ENCODE results near the gene FAM53C. TPM values are rescaled to one million over a fixed set of nuclear protein-coding genes. Genes with fewer than 3 reads are reported as not detected.

FAM53C gene
- total and polyA plus RNA-seq, 2 experiments from 2014 or later: 21.0 to 45.0 TPM

DNA sequence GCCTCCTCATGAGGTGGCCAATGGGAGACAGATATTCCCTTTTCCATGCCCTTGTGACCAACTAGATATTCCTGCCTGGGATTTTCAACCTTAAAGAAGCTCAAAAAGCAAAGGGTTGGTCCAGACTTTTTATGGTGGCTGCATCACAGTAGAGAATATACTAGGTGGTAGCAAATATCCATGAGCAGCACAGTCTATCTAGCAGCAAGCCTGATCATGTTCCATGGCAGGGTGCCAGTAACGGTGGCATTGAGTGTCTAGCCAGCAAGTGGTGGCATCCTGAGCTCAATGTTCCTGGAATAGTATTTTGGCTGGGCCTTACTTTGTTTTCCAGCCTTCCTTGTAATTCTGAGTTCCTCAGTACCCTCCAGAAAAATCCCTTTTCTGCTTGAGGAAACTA, 32.3 kb upstream of the FAM53C start (continued):
- TF ChIP-seq, protein P1, sequence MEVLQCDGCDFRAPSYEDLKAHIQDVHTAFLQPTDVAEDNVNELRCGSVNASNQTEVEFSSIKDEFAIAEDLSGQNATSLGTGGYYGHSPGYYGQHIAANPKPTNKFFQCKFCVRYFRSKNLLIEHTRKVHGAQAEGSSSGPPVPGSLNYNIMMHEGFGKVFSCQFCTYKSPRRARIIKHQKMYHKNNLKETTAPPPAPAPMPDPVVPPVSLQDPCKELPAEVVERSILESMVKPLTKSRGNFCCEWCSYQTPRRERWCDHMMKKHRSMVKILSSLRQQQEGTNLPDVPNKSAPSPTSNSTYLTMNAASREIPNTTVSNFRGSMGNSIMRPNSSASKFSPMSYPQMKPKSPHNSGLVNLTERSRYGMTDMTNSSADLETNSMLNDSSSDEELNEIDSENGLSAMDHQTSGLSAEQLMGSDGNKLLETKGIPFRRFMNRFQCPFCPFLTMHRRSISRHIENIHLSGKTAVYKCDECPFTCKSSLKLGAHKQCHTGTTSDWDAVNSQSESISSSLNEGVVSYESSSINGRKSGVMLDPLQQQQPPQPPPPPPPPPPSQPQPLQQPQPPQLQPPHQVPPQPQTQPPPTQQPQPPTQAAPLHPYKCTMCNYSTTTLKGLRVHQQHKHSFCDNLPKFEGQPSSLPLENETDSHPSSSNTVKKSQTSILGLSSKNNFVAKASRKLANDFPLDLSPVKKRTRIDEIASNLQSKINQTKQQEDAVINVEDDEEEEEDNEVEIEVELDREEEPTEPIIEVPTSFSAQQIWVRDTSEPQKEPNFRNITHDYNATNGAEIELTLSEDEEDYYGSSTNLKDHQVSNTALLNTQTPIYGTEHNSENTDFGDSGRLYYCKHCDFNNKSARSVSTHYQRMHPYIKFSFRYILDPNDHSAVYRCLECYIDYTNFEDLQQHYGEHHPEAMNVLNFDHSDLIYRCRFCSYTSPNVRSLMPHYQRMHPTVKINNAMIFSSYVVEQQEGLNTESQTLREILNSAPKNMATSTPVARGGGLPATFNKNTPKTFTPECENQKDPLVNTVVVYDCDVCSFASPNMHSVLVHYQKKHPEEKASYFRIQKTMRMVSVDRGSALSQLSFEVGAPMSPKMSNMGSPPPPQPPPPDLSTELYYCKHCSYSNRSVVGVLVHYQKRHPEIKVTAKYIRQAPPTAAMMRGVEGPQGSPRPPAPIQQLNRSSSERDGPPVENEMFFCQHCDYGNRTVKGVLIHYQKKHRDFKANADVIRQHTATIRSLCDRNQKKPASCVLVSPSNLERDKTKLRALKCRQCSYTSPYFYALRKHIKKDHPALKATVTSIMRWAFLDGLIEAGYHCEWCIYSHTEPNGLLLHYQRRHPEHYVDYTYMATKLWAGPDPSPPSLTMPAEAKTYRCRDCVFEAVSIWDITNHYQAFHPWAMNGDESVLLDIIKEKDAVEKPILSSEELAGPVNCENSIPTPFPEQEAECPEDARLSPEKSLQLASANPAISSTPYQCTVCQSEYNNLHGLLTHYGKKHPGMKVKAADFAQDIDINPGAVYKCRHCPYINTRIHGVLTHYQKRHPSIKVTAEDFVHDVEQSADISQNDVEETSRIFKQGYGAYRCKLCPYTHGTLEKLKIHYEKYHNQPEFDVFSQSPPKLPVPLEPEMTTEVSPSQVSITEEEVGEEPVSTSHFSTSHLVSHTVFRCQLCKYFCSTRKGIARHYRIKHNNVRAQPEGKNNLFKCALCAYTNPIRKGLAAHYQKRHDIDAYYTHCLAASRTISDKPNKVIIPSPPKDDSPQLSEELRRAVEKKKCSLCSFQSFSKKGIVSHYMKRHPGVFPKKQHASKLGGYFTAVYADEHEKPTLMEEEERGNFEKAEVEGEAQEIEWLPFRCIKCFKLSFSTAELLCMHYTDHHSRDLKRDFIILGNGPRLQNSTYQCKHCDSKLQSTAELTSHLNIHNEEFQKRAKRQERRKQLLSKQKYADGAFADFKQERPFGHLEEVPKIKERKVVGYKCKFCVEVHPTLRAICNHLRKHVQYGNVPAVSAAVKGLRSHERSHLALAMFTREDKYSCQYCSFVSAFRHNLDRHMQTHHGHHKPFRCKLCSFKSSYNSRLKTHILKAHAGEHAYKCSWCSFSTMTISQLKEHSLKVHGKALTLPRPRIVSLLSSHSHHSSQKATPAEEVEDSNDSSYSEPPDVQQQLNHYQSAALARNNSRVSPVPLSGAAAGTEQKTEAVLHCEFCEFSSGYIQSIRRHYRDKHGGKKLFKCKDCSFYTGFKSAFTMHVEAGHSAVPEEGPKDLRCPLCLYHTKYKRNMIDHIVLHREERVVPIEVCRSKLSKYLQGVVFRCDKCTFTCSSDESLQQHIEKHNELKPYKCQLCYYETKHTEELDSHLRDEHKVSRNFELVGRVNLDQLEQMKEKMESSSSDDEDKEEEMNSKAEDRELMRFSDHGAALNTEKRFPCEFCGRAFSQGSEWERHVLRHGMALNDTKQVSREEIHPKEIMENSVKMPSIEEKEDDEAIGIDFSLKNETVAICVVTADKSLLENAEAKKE (CRISPR knock-in tag; IDR thresholded peaks at IDR 0.05): no peak

DNA sequence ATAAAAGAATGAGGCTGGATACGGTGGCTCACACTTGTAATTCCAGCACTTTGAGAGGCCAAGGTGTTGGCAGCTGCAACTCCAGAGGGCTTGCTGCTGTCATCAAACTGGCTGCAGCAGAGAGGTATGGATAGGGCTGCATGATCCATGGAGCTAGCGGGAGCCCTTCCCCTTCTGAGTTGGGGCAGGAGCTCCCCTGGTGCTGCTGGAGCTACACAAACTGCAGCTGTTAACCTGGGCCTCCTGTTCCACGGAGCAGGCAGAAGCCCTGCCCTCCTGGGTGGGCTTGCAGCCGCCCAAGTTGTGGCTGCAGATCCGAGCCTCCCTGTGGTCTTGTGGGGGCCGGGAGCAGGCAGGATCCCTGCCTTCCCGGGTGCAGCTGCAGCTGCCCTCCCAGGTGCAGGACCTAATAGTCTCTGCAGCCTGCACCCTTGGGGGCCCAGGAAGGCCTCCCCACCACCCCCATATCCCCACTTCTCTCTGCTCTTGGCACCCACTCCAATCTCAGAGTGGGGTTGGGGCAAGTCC, 22.3 kb upstream of the FAM53C start:
- Histone ChIP-seq H3K27me3 (ENCODE audit: insufficient read depth) (no peaks in the 10 kb centered on the region), H4K20me1 (replicated peaks; ENCODE audit: insufficient read depth) (0 out of 2 replicates have a peak, but pooled peaks cover 4% of the 10 kb centered on the region), H3K4me2 (no peak overlapping the region), H3F3A (replicated peaks; ENCODE audit: low read depth) (no peaks in the 10 kb centered on the region), H3K4me1 (ENCODE audit: insufficient read depth) (no peaks in the 10 kb centered on the region), H2AFZ (no peak overlapping the region), H3K79me2 (replicated peaks; ENCODE audit: insufficient read depth) (no peaks in the 10 kb centered on the region), H3K9me2 (ENCODE audit: insufficient read depth) (no peaks in the 10 kb centered on the region), H3K27ac (ENCODE audit: low read depth) (no peak overlapping the region), H3K4me3 (no peak overlapping the region), H3K36me3 (ENCODE audit: insufficient read depth) (peaks cover 32% of the 10 kb centered on the region)
- Mint-ChIP-seq H3K4me1 (no peaks in the 10 kb centered on the region), H3K9me3 (no peaks in the 10 kb centered on the region), H3K27ac (no peak overlapping the region), H3K4me3 (no peak overlapping the region), H3K36me3 (ENCODE audit: low read depth) (peaks cover 47% of the 10 kb centered on the region), H3K27me3 (ENCODE audit: insufficient read depth, low read depth, poor library complexity) (no peaks in the 10 kb centered on the region)
- DNase-seq (ENCODE audit: low spot score): no peak
- ATAC-seq: no peak
- no peak for TF ChIP-seq NANOG (IDR thresholded peaks at IDR 0.05; ENCODE audit: borderline replicate concordance)
- TF ChIP-seq, protein P2, sequence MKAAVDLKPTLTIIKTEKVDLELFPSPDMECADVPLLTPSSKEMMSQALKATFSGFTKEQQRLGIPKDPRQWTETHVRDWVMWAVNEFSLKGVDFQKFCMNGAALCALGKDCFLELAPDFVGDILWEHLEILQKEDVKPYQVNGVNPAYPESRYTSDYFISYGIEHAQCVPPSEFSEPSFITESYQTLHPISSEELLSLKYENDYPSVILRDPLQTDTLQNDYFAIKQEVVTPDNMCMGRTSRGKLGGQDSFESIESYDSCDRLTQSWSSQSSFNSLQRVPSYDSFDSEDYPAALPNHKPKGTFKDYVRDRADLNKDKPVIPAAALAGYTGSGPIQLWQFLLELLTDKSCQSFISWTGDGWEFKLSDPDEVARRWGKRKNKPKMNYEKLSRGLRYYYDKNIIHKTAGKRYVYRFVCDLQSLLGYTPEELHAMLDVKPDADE (IDR thresholded peaks at IDR 0.05): no peak
- TF ChIP-seq, protein P3, sequence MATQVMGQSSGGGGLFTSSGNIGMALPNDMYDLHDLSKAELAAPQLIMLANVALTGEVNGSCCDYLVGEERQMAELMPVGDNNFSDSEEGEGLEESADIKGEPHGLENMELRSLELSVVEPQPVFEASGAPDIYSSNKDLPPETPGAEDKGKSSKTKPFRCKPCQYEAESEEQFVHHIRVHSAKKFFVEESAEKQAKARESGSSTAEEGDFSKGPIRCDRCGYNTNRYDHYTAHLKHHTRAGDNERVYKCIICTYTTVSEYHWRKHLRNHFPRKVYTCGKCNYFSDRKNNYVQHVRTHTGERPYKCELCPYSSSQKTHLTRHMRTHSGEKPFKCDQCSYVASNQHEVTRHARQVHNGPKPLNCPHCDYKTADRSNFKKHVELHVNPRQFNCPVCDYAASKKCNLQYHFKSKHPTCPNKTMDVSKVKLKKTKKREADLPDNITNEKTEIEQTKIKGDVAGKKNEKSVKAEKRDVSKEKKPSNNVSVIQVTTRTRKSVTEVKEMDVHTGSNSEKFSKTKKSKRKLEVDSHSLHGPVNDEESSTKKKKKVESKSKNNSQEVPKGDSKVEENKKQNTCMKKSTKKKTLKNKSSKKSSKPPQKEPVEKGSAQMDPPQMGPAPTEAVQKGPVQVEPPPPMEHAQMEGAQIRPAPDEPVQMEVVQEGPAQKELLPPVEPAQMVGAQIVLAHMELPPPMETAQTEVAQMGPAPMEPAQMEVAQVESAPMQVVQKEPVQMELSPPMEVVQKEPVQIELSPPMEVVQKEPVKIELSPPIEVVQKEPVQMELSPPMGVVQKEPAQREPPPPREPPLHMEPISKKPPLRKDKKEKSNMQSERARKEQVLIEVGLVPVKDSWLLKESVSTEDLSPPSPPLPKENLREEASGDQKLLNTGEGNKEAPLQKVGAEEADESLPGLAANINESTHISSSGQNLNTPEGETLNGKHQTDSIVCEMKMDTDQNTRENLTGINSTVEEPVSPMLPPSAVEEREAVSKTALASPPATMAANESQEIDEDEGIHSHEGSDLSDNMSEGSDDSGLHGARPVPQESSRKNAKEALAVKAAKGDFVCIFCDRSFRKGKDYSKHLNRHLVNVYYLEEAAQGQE (IDR thresholded peaks at IDR 0.05; ENCODE audit: unreplicated experiment): no peak
- TF ChIP-seq POLR2AphosphoS5 (IDR thresholded peaks at IDR 0.05; ENCODE audit: low read depth): no peak
- TF ChIP-seq ZNF114 (CRISPR knock-in tag; IDR thresholded peaks at IDR 0.05): no peak
- TF ChIP-seq JUNB (IDR thresholded peaks at IDR 0.05; ENCODE audit: unreplicated experiment): no peak
- TF ChIP-seq EZH2 (IDR thresholded peaks at IDR 0.05; ENCODE audit: low read depth, unreplicated experiment): no peak
- TF ChIP-seq ZNF331 (CRISPR knock-in tag; IDR thresholded peaks at IDR 0.05; ENCODE audit: low read depth): no peak
- no peak for TF ChIP-seq STAT1 (IDR thresholded peaks at IDR 0.05; ENCODE audit: unreplicated experiment)
